Common myeloid progenitor, CD34-positive (primary cell): ENCODE data around the gene PLXND1.

Experiments
- CTCF ChIA-PET: fragments of 350-600 bp; sonication (Branson Sonifier 250); formaldehyde crosslinking; loops from one replicate; lab custom pipeline; 2021; ENCODE audit warnings: antibody characterized with exemption; lab: Charles Lee
- POLR2A ChIA-PET: fragments of 350-600 bp; sonication (Branson Sonifier 250); formaldehyde crosslinking; loops from one replicate; lab custom pipeline; 2021; ENCODE audit warnings: antibody characterized with exemption; lab: Charles Lee
- DNase-seq, 3 donors: peaks; one replicate each; pipeline versions ENCODE4 v3.0.0 to v3.0.0-alpha.2; 2013
- H3K27ac ChIP-seq, 2 experiments: 1 replicate in 1 of 2; 2 replicates in 1 of 2; pipeline ENCODE4 v1.7.0; 2013; ENCODE audit warnings: inconsistent platforms in 2 of 2, low read length in 2 of 2, mild to moderate bottlenecking in 2 of 2, low read depth in 1 of 2, moderate library complexity in 1 of 2; ENCODE audit not compliant: severe bottlenecking in 2 of 2, insufficient read depth in 1 of 2, poor library complexity in 1 of 2
- H3K27me3 ChIP-seq, 5 experiments: replicated peaks in 2 of 5; 1 replicate in 3 of 5; 2 replicates in 2 of 5; pipeline versions ENCODE4 v1.6.1 to v1.7.0; 2013; ENCODE audit warnings: low read length in 4 of 5, mild to moderate bottlenecking in 2 of 5, moderate library complexity in 2 of 5, inconsistent platforms in 1 of 5; ENCODE audit not compliant: insufficient read depth in 5 of 5, control insufficient read depth in 4 of 5
- H3K36me3 ChIP-seq, 4 experiments: 1 replicate in 2 of 4; 2 replicates in 2 of 4; pipeline versions ENCODE4 v1.6.1 to v1.7.0; 2013; ENCODE audit warnings: low read length in 3 of 4, control low read depth in 1 of 4, mild to moderate bottlenecking in 1 of 4; ENCODE audit not compliant: control insufficient read depth in 4 of 4, insufficient read depth in 4 of 4
- H3K4me1 ChIP-seq, 4 experiments: 1 replicate in 3 of 4; 2 replicates in 1 of 4; pipeline versions ENCODE4 v1.6.1 to v1.7.1; 2013; ENCODE audit warnings: low read length in 3 of 4, mild to moderate bottlenecking in 3 of 4, control low read depth in 1 of 4, inconsistent platforms in 1 of 4, moderate library complexity in 1 of 4; ENCODE audit not compliant: control insufficient read depth in 4 of 4, insufficient read depth in 4 of 4; ENCODE audit errors: control extremely low read depth in 1 of 4
- H3K4me3 ChIP-seq, 7 experiments: 1 replicate in 4 of 7; 2 replicates in 3 of 7; pipeline versions ENCODE4 v1.5.1 to v1.7.0; 2013; ENCODE audit warnings: mild to moderate bottlenecking in 7 of 7, low read length in 6 of 7, moderate library complexity in 6 of 7, inconsistent platforms in 2 of 7, low read depth in 2 of 7, control low read depth in 1 of 7; ENCODE audit not compliant: insufficient read depth in 4 of 7, control insufficient read depth in 1 of 7; ENCODE audit errors: extremely low read depth in 1 of 7
- H3K9me3 ChIP-seq, 5 experiments: 1 replicate in 4 of 5; 2 replicates in 1 of 5; pipeline versions ENCODE4 v1.6.1 to v1.7.1; 2013; ENCODE audit warnings: low read length in 4 of 5, mild to moderate bottlenecking in 2 of 5, inconsistent platforms in 1 of 5, low read depth in 1 of 5, moderate library complexity in 1 of 5; ENCODE audit not compliant: control insufficient read depth in 4 of 5, insufficient read depth in 2 of 5; ENCODE audit errors: control extremely low read depth in 1 of 5
- whole genome bisulfite sequencing: methylation state at CpG from one replicate; pipeline ENCODE4 v1.1.5; 2013; ENCODE audit not compliant: insufficient coverage; 5-methylcytosine and 5-hydroxymethylcytosine counted together

The PLXND1 gene

DNA sequence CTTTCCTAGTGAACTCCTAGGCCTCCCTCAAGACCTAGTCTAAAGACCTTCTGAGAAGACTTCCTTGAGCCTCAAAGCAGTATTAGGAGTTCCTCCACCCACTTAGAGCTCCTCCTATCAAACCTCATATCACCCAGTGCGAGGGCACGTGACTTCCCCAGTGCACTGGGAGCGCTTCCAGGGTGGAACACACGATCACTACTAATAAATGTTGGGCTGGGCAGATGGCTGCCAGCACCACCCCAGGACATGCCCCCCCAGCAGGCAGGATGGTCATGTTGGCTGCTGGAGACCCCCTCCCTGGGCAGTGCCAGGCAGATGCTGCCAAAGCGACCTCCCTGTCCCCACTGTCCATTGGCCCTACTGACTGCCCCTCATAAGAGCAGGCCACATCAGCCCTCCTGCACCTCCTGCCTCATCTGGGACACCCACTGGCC lies 8.5 kb upstream of the PLXND1 start:
- H3K27ac ChIP-seq, result no peak overlapping the region
- ChIA-PET CTCF (interaction anchor here (1.2 kb wide), 1 partner anchor 16 kb away, joined by 3 read pairs; no protein-coding TSS in a partner anchor), POLR2A (no interaction called here)
- no peaks in the 10 kb centered on the region for H3K9me3 ChIP-seq
- H3K27me3 ChIP-seq, result no peaks in the 10 kb centered on the region
- H3K4me3 ChIP-seq, result no peak overlapping the region
- no peaks in the 10 kb centered on the region for H3K36me3 ChIP-seq
- DNase-seq, result peak in 1 of 3 donors; percentile 52
- WGBS, result 53% methylated on average over 3 of the region's 5 CpGs
- peaks cover 0 to 77% (median 62%) of the 10 kb centered on the region in 4 experiments for H3K4me1 ChIP-seq

GRCh38 chr3:129614435-129614834 lies 8.0 kb upstream of the PLXND1 start:
- H3K4me3 ChIP-seq, result no peak overlapping the region
- no peaks in the 10 kb centered on the region for H3K9me3 ChIP-seq
- ChIA-PET CTCF (interaction anchor here (1.2 kb wide), 1 partner anchor 16 kb away, joined by 3 read pairs; no protein-coding TSS in a partner anchor), POLR2A (no interaction called here)
- H3K27me3 ChIP-seq, result no peaks in the 10 kb centered on the region
- H3K36me3 ChIP-seq, result no peaks in the 10 kb centered on the region
- WGBS, result 96% methylated on average over 9 of the region's 9 CpGs
- no peak overlapping the region for H3K27ac ChIP-seq
- peaks cover 0 to 77% (median 63%) of the 10 kb centered on the region in 4 experiments for H3K4me1 ChIP-seq
- no peak for DNase-seq

- H3K4me1 ChIP-seq, result peaks cover 0 to 76% (median 62%) of the 10 kb centered on the region in 4 experiments
- peak overlapping the region in 1 of 7 experiments; percentile 28 for H3K4me3 ChIP-seq
- ChIA-PET POLR2A (no interaction called here), CTCF (interaction anchor here (1.0 kb wide), 1 partner anchor 123 kb away, joined by 3 read pairs; no protein-coding TSS in a partner anchor)
- peak in 1 of 3 donors; percentile 48 for DNase-seq
- H3K27me3 ChIP-seq, result no peaks in the 10 kb centered on the region
- no peaks in the 10 kb centered on the region for H3K9me3 ChIP-seq
- no CpG with 5 or more reads among the region's 3 CpGs for WGBS
- no peaks in the 10 kb centered on the region for H3K36me3 ChIP-seq
- no peak overlapping the region for H3K27ac ChIP-seq
Observed at GRCh38 chr3:129613367-129613740, 6.9 kb upstream of the PLXND1 start.

DNA sequence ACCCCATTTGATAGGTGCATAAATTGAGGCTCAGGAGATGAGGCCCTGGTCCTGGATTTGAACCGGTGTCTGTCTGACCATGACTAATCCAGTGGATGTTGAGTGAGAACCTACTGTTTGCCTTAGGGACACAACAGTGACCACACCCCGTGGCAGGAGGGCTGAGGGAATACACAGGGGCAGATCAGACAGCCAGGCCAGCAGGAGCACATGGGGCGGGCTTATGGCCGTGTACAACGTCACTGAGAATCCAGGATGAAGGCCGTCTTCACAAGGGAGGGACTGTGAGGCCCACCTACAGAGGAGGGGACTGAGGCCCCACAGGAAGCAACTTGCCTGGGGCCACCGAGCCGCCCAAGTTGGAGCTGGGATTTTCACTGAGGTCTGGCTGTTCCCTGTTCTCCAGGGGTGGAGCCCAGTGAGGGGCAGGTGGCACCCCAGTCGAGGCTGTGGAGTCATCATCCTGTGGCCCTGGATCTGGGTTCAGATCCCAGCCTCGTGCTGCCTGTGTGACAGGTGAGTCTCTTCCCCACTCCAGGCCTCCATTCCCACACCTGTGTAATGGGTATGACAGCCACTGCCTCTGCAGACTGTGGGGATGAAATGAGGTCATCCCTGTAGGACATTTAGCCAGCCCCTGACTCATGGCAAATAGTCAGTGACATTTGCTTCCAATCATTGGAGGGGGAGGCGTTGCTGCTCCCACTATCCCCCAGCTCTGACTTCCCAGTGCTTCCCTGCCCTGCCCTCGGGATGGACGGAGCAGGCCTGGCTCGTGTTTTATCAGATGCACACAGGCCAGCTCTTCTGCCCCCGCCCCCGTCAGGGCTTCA lies 6.3 kb upstream of the PLXND1 start:
- ChIA-PET POLR2A (no interaction called here), CTCF (interaction anchor here (0.9 to 1.0 kb wide), 2 partner anchors 9 to 122 kb away, joined by 3 read pairs; no protein-coding TSS in a partner anchor)
- peaks cover 0 to 76% (median 65%) of the 10 kb centered on the region in 4 experiments for H3K4me1 ChIP-seq
- no peaks in the 10 kb centered on the region for H3K36me3 ChIP-seq
- WGBS, result 47% methylated on average over 16 of the region's 16 CpGs
- H3K4me3 ChIP-seq, result peak overlapping the region in 1 of 7 experiments; percentile 28
- H3K27ac ChIP-seq, result no peak overlapping the region
- no peak for DNase-seq
- H3K9me3 ChIP-seq, result no peaks in the 10 kb centered on the region
- no peaks in the 10 kb centered on the region for H3K27me3 ChIP-seq

GRCh38 chr3:129611812-129612533 lies 5.5 kb upstream of the PLXND1 start:
- H3K4me3 ChIP-seq, result no peak overlapping the region
- ChIA-PET POLR2A (no interaction called here), CTCF (interaction anchor here (0.9 to 1.4 kb wide), 2 partner anchors 8 to 17 kb away, joined by 3 read pairs; no protein-coding TSS in a partner anchor)
- 57% methylated on average over 25 of the region's 25 CpGs for WGBS
- DNase-seq, result no peak
- no peaks in the 10 kb centered on the region for H3K36me3 ChIP-seq
- H3K27ac ChIP-seq, result no peak overlapping the region
- H3K9me3 ChIP-seq, result no peaks in the 10 kb centered on the region
- H3K27me3 ChIP-seq, result no peaks in the 10 kb centered on the region
- peaks cover 0 to 84% (median 73%) of the 10 kb centered on the region in 4 experiments for H3K4me1 ChIP-seq

- Histone ChIP-seq H3K27ac (no peak overlapping the region), H3K36me3 (no peaks in the 10 kb centered on the region), H3K27me3 (no peaks in the 10 kb centered on the region), H3K4me1 (peaks cover 0 to 86% (median 74%) of the 10 kb centered on the region in 4 experiments), H3K4me3 (no peak overlapping the region), H3K9me3 (no peaks in the 10 kb centered on the region)
- no peak for DNase-seq
- POLR2A ChIA-PET, result no interaction called here
- 88% methylated on average over 9 of the region's 9 CpGs for WGBS
- CTCF ChIA-PET, result interaction anchor here (1.4 kb wide), 1 partner anchor 18 kb away, joined by 3 read pairs; no protein-coding TSS in a partner anchor
Observed at GRCh38 chr3:129611446-129611800, 4.9 kb upstream of the PLXND1 start.
